GM21528 (cell line): ENCODE results near the gene RAMP1.
"Not testable (repeated sequence)": the region's sequence is repeated elsewhere in the genome, so short reads cannot be mapped to it uniquely, and the experiment has no call there.

Experiments
- ATAC-seq: cut with Tn5 transposase; IDR thresholded peaks from one replicate; pipeline ENCODE4 v1.9.1; 2021; ENCODE audit warnings: mild to moderate bottlenecking, moderate library complexity; ENCODE audit not compliant: unreplicated experiment, low FRiP score

The RAMP1 gene

GRCh38 chr2:237940828-237941227 is 81.4 kb downstream of the RAMP1 start:
- no peak for ATAC-seq

GRCh38 chr2:237941239-237941638 is 81.8 kb downstream of the RAMP1 start:
- ATAC-seq, result no peak

GRCh38 chr2:237942513-237942899 is 83.1 kb downstream of the RAMP1 start:
- no peak for ATAC-seq

- no peak for ATAC-seq
These were observed 84.1 kb downstream of the RAMP1 start for GRCh38 chr2:237943395-237944094.

- ATAC-seq, result no peak
These were observed 84.9 kb downstream of the RAMP1 start for GRCh38 chr2:237944302-237944701.

GRCh38 chr2:237946423-237946822 is 87.0 kb downstream of the RAMP1 start:
- no peak for ATAC-seq

GRCh38 chr2:237951354-237951753 is 91.9 kb downstream of the RAMP1 start:
- ATAC-seq, result not testable (repeated sequence)

GRCh38 chr2:237951878-237952277 is 92.5 kb downstream of the RAMP1 start:
- no peak for ATAC-seq

- no peak for ATAC-seq
These were observed 93.4 kb downstream of the RAMP1 start for GRCh38 chr2:237952851-237953250.

GRCh38 chr2:237955640-237956401 is 96.4 kb downstream of the RAMP1 start:
- no peak for ATAC-seq

GRCh38 chr2:237956402-237956736 is 96.9 kb downstream of the RAMP1 start:
- ATAC-seq, result no peak

- ATAC-seq, result no peak
These were observed 102.2 kb downstream of the RAMP1 start for GRCh38 chr2:237961637-237962036.
